ENCODE data around the gene HIVEP2. TPM values are rescaled to one million over a fixed set of nuclear protein-coding genes. Genes with fewer than 3 reads are reported as not detected.

Gene HIVEP2
- total RNA-seq, 1 experiment from 2014 or later = 9.1 TPM

- BruUV-seq (replicated peaks) = no TSS peak
- POLR2A ChIA-PET (ENCODE audit: unreplicated experiment) = interaction anchor here (0.6 to 0.7 kb wide), 2 partner anchors 250 to 451 kb away, joined by 4 to 6 read pairs; no protein-coding TSS in a partner anchor
- Histone ChIP-seq H2AFZ (ENCODE audit: low read length) (peak overlapping the region; percentile 10), H3K27me3 (ENCODE audit: low read length) (no peaks in the 10 kb centered on the region), H3F3A (ENCODE audit: low read length, unreplicated experiment) (no peaks in the 10 kb centered on the region), H3K4me1 (ENCODE audit: insufficient read depth, low read length) (peaks cover 23% of the 10 kb centered on the region), H3K9me3 (ENCODE audit: low read length) (no peaks in the 10 kb centered on the region), H3K4me2 (ENCODE audit: low read length) (peak overlapping the region; percentile 99), H3K27ac (ENCODE audit: low read length) (peak overlapping the region; percentile 92), H4K20me1 (ENCODE audit: low read length) (peaks cover 12% of the 10 kb centered on the region), H3K9me2 (replicated peaks; ENCODE audit: low read length) (no peaks in the 10 kb centered on the region), H3K9ac (ENCODE audit: low read length) (peak overlapping the region; percentile 100), H3K4me3 (ENCODE audit: low read length) (peak overlapping the region; percentile 94), H3K36me3 (ENCODE audit: low read depth, low read length) (no peaks in the 10 kb centered on the region), H3K79me2 (ENCODE audit: low read length) (peaks cover 42% of the 10 kb centered on the region)
- intact Hi-C loops (cut with micrococcal nuclease) = loop anchor here (1.0 to 10.0 kb wide), 9 partner anchors 114 to 480 kb away; partner anchors contain the start of gene AIG1
- CTCF ChIA-PET = no interaction called here
- peak; percentile 85 for TF ChIP-seq EZH2phosphoT487 (IDR thresholded peaks at IDR 0.05; ENCODE audit: borderline replicate concordance, low read length)
- no peak for TF ChIP-seq EZH2 (IDR thresholded peaks at IDR 0.05; ENCODE audit: low read length, unreplicated experiment)
- no peak for TF ChIP-seq CTCF (conservative IDR thresholded peaks at IDR 0.05; ENCODE audit: low read depth, low read length)
- DNase-seq (peak; percentile 96), ATAC-seq (peak; percentile 54)
These were observed 1.4 kb upstream of the HIVEP2 start for GRCh38 chr6:142946181-142946923.

- no peak for DNase-seq
- H3K9me2 ChIP-seq (replicated peaks; ENCODE audit: low read length) = no peaks in the 10 kb centered on the region
- peaks cover 15% of the 10 kb centered on the region for H4K20me1 ChIP-seq (ENCODE audit: low read length)
- no peaks in the 10 kb centered on the region for H3K27me3 ChIP-seq (ENCODE audit: low read length)
- H3K36me3 ChIP-seq (ENCODE audit: low read depth, low read length) = no peaks in the 10 kb centered on the region
- H3K4me1 ChIP-seq (ENCODE audit: insufficient read depth, low read length) = peaks cover 25% of the 10 kb centered on the region
- H3K4me3 ChIP-seq (ENCODE audit: low read length) = peak overlapping the region; percentile 94
- TF ChIP-seq EZH2 (IDR thresholded peaks at IDR 0.05; ENCODE audit: low read length, unreplicated experiment) (no peak), CTCF (conservative IDR thresholded peaks at IDR 0.05; ENCODE audit: low read depth, low read length) (no peak), EZH2phosphoT487 (IDR thresholded peaks at IDR 0.05; ENCODE audit: borderline replicate concordance, low read length) (no peak)
- peak overlapping the region; percentile 92 for H3K27ac ChIP-seq (ENCODE audit: low read length)
- no peak overlapping the region for H2AFZ ChIP-seq (ENCODE audit: low read length)
- H3F3A ChIP-seq (ENCODE audit: low read length, unreplicated experiment) = no peaks in the 10 kb centered on the region
- ATAC-seq = peak; percentile 14
- peak overlapping the region; percentile 86 for H3K4me2 ChIP-seq (ENCODE audit: low read length)
- no peaks in the 10 kb centered on the region for H3K9me3 ChIP-seq (ENCODE audit: low read length)
- ChIA-PET POLR2A (ENCODE audit: unreplicated experiment) (interaction anchor here (0.6 kb wide), 2 partner anchors 103 to 291 kb away, joined by 3 to 5 read pairs; no protein-coding TSS in a partner anchor), CTCF (no interaction called here)
- BruUV-seq (replicated peaks) = no TSS peak
- H3K9ac ChIP-seq (ENCODE audit: low read length) = peak overlapping the region; percentile 100
- peaks cover 49% of the 10 kb centered on the region for H3K79me2 ChIP-seq (ENCODE audit: low read length)
- intact Hi-C loops (cut with micrococcal nuclease) = loop anchor here (1.0 to 10.0 kb wide), 9 partner anchors 113 to 481 kb away; partner anchors contain the start of gene AIG1
These were observed 637 bp upstream of the HIVEP2 start for GRCh38 chr6:142945446-142946180.

Measured in PC-3 (cell line).